ENCODE results near the gene GALK1.

Gene GALK1

DNA sequence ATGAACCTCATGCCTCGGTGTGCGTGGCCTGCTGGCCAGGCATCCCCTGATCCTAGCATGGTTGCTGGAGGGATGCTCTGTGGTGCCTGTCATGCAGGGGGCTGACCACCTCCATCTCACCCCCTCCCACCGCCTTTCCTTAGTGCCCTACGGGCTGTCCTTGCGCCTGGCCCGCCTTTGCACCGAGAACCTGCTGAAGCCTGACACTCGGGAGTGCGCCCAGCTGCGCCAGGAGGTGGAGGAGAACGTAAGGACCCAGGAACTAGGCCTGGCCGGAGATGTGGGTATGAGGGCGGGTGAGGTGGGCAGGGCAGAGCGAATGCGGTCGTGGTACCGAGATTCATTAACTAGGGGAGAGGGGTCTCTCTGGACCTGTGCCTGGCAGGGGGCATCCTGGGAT, 24.8 kb downstream of the GALK1 start:
- TF ChIP-seq EZH2phosphoT487 (IDR thresholded peaks at IDR 0.05; ENCODE audit: borderline replicate concordance) (no peak), CTCF (conservative IDR thresholded peaks at IDR 0.05; ENCODE audit: low read length) (no peak)
- no peak overlapping the region for H3K9ac ChIP-seq (ENCODE audit: low read depth, low read length, poor library complexity, severe bottlenecking)
- H3K4me1 ChIP-seq (ENCODE audit: insufficient read depth, low read length, poor library complexity, severe bottlenecking), result no peaks in the 10 kb centered on the region
- H3K79me2 ChIP-seq (ENCODE audit: insufficient read depth, low read length), result no peaks in the 10 kb centered on the region
- no peaks in the 10 kb centered on the region for H3K9me2 ChIP-seq (replicated peaks; ENCODE audit: low read depth, low read length)
- H3F3A ChIP-seq (ENCODE audit: low read depth), result no peaks in the 10 kb centered on the region
- no peaks in the 10 kb centered on the region for H4K20me1 ChIP-seq (ENCODE audit: insufficient read depth, low read length, poor library complexity, severe bottlenecking)
- H3K36me3 ChIP-seq (ENCODE audit: insufficient read depth, low read length), result no peaks in the 10 kb centered on the region
- no peaks in the 10 kb centered on the region for H3K9me3 ChIP-seq (ENCODE audit: insufficient read depth, low read depth, low read length)
- no peak overlapping the region for H3K4me3 ChIP-seq (ENCODE audit: low read length, poor library complexity, severe bottlenecking)
- no peak overlapping the region for H3K4me2 ChIP-seq (ENCODE audit: low read depth, low read length, poor library complexity, severe bottlenecking)
- H2AFZ ChIP-seq (ENCODE audit: low read length), result no peak overlapping the region
- no peaks in the 10 kb centered on the region for H3K27me3 ChIP-seq (ENCODE audit: insufficient read depth, low read length, poor library complexity, severe bottlenecking)

DNA sequence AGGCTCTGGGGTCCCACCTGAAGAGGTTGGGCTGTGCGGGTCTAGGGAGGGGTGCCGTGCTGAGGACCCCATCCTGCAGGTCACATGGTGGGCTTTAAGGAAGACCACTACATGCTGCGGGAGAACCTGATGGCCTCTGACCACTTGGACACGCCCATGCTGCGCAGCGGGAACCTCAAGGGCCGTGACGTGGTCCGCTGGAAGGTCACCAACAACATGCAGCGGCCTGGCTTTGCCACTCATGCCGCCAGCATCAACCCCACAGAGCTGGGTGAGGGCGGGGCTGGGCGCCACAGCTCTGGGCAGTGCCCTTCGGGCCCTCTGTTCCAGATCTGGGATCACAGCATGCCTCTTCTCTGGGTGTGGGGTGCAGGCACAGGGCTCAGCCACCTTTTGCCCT, 25.2 kb downstream of the GALK1 start:
- no peak overlapping the region for H3K4me3 ChIP-seq (ENCODE audit: low read length, poor library complexity, severe bottlenecking)
- H3K9me3 ChIP-seq (ENCODE audit: insufficient read depth, low read depth, low read length), result no peaks in the 10 kb centered on the region
- TF ChIP-seq CTCF (conservative IDR thresholded peaks at IDR 0.05; ENCODE audit: low read length) (no peak), EZH2phosphoT487 (IDR thresholded peaks at IDR 0.05; ENCODE audit: borderline replicate concordance) (no peak)
- H3K79me2 ChIP-seq (ENCODE audit: insufficient read depth, low read length), result no peaks in the 10 kb centered on the region
- no peaks in the 10 kb centered on the region for H3K4me1 ChIP-seq (ENCODE audit: insufficient read depth, low read length, poor library complexity, severe bottlenecking)
- no peak overlapping the region for H3K4me2 ChIP-seq (ENCODE audit: low read depth, low read length, poor library complexity, severe bottlenecking)
- H2AFZ ChIP-seq (ENCODE audit: low read length), result no peak overlapping the region
- H3F3A ChIP-seq (ENCODE audit: low read depth), result no peaks in the 10 kb centered on the region
- H3K27me3 ChIP-seq (ENCODE audit: insufficient read depth, low read length, poor library complexity, severe bottlenecking), result no peaks in the 10 kb centered on the region
- H3K36me3 ChIP-seq (ENCODE audit: insufficient read depth, low read length), result no peaks in the 10 kb centered on the region
- no peaks in the 10 kb centered on the region for H3K9me2 ChIP-seq (replicated peaks; ENCODE audit: low read depth, low read length)
- H3K9ac ChIP-seq (ENCODE audit: low read depth, low read length, poor library complexity, severe bottlenecking), result no peak overlapping the region
- no peaks in the 10 kb centered on the region for H4K20me1 ChIP-seq (ENCODE audit: insufficient read depth, low read length, poor library complexity, severe bottlenecking)

DNA sequence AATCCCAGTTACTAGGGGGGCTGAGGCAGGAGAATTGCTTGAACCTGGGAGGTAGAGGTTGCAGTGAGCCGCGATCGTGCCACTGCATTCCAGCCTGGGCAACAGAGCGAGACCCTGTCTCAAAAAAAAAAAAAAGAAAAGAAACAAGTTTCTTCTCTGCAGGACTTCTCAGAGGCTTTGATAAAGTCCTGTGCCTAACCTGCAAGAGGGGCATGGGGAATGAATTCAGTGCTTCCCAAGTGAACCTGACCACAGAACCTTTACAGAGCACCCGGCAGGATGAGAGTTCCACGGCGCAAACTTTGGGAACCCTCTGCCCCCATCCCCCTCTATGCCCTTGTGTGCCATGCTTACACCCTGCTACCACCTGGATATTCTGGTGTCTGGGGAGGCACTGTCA, 25.8 kb downstream of the GALK1 start:
- Histone ChIP-seq H3K9ac (ENCODE audit: low read depth, low read length, poor library complexity, severe bottlenecking) (no peak overlapping the region), H3K4me2 (ENCODE audit: low read depth, low read length, poor library complexity, severe bottlenecking) (no peak overlapping the region), H3K79me2 (ENCODE audit: insufficient read depth, low read length) (no peaks in the 10 kb centered on the region), H3K9me3 (ENCODE audit: insufficient read depth, low read depth, low read length) (no peaks in the 10 kb centered on the region), H3K4me1 (ENCODE audit: insufficient read depth, low read length, poor library complexity, severe bottlenecking) (no peaks in the 10 kb centered on the region), H3K4me3 (ENCODE audit: low read length, poor library complexity, severe bottlenecking) (no peak overlapping the region), H3K36me3 (ENCODE audit: insufficient read depth, low read length) (no peaks in the 10 kb centered on the region), H2AFZ (ENCODE audit: low read length) (no peak overlapping the region), H3K27me3 (ENCODE audit: insufficient read depth, low read length, poor library complexity, severe bottlenecking) (no peaks in the 10 kb centered on the region), H3F3A (ENCODE audit: low read depth) (no peaks in the 10 kb centered on the region), H4K20me1 (ENCODE audit: insufficient read depth, low read length, poor library complexity, severe bottlenecking) (no peaks in the 10 kb centered on the region), H3K9me2 (replicated peaks; ENCODE audit: low read depth, low read length) (no peaks in the 10 kb centered on the region)
- TF ChIP-seq EZH2phosphoT487 (IDR thresholded peaks at IDR 0.05; ENCODE audit: borderline replicate concordance) (no peak), CTCF (conservative IDR thresholded peaks at IDR 0.05; ENCODE audit: low read length) (no peak)

All from Loucy (cell line).